MCF 10A (cell line): ENCODE measurements around the gene CCDC86. TPM values are rescaled to one million over a fixed set of nuclear protein-coding genes. Genes with fewer than 3 reads are reported as not detected.
A peak's percentile ranks its signal among the peaks of the same experiment; 100 is the strongest.

Experiments used
- BruUV-seq: library from RNA; stranded (reverse); fragments of 400-500 nt; replicated peaks from 2 replicates; lab custom pipeline; 2021; lab: Mats Ljungman, UMichigan
- CTCF ChIA-PET: fragments of 300-600 bp; sonication (Branson Sonifier 250); formaldehyde crosslinking; extraction: SDS; loops from one replicate; lab custom pipeline; 2021; ENCODE audit warnings: antibody characterized with exemption, inconsistent platforms; lab: Yijun Ruan, JAX
- POLR2A ChIA-PET: fragments of 300-600, 350-650 bp; sonication (Branson Sonifier 250); formaldehyde crosslinking; extraction: SDS; loops from one replicate; lab custom pipeline; 2020; ENCODE audit warnings: antibody characterized with exemption, inconsistent platforms; lab: Yijun Ruan, JAX
- DNase-seq: peaks from one replicate; pipeline ENCODE4 v3.0.0-alpha.2; 2018; ENCODE audit not compliant: unreplicated experiment
- H3K27ac Mint-ChIP-seq: one replicate; pipeline ENCODE4 v1.8.0; 2022; ENCODE audit warnings: mild to moderate bottlenecking, low read depth, mixed read lengths; ENCODE audit not compliant: unreplicated experiment
- H3K27me3 Mint-ChIP-seq: one replicate; pipeline ENCODE4 v1.8.0; 2022; ENCODE audit warnings: mixed read lengths; ENCODE audit not compliant: insufficient read depth, unreplicated experiment
- H3K36me3 Mint-ChIP-seq: one replicate; pipeline ENCODE4 v1.8.0; 2022; ENCODE audit warnings: mild to moderate bottlenecking, moderate library complexity, mixed read lengths; ENCODE audit not compliant: insufficient read depth, unreplicated experiment
- H3K4me1 Mint-ChIP-seq: one replicate; pipeline ENCODE4 v1.8.0; 2022; ENCODE audit warnings: mixed read lengths; ENCODE audit not compliant: insufficient read depth, unreplicated experiment
- H3K4me3 Mint-ChIP-seq: one replicate; pipeline ENCODE4 v1.8.0; 2022; ENCODE audit warnings: mild to moderate bottlenecking, moderate library complexity, mixed read lengths; ENCODE audit not compliant: unreplicated experiment
- H3K9me3 Mint-ChIP-seq: one replicate; pipeline ENCODE4 v1.8.0; 2022; ENCODE audit warnings: mixed read lengths; ENCODE audit not compliant: unreplicated experiment
- CTCF ChIP-seq: fragments of 200-600 bp; IDR thresholded peaks from one replicate; pipeline ENCODE4 v1.8.0; 2022; ENCODE audit warnings: antibody characterized with exemption, mild to moderate bottlenecking; ENCODE audit not compliant: unreplicated experiment
- intact Hi-C: fragments of 100-400 bp; cut with micrococcal nuclease; formaldehyde crosslinking; loops from 2 replicates; pipeline ENCODE4 v1.14.1; 2022
- total RNA-seq: library from RNA; stranded (reverse); gene quantifications from 2 replicates; pipeline ENCODE4 v1.2.3, GENCODE V29; 2022

The CCDC86 gene
- total RNA-seq, 1 experiment from 2014 or later = 57.8 TPM

- ChIA-PET CTCF (interaction anchor here (0.6 to 5.3 kb wide), 5 partner anchors 13 to 108 kb away, joined by 3 to 36 read pairs (median 20); no protein-coding TSS in a partner anchor), POLR2A (interaction anchor here (1.7 kb wide), 2 partner anchors 14 to 26 kb away, joined by 4 to 7 read pairs; no protein-coding TSS in a partner anchor)
- Mint-ChIP-seq H3K36me3 (peaks cover 31% of the 10 kb centered on the region), H3K4me3 (peak overlapping the region; percentile 91), H3K27ac (peak overlapping the region; percentile 92), H3K27me3 (no peaks in the 10 kb centered on the region), H3K9me3 (no peaks in the 10 kb centered on the region), H3K4me1 (peaks cover 42% of the 10 kb centered on the region)
- TF ChIP-seq CTCF = no peak
- BruUV-seq = no TSS peak
- no peak for DNase-seq
- intact Hi-C loops = no loop called here
These were observed 2.9 kb downstream of the CCDC86 start for GRCh38 chr11:60844870-60845221.

- peak overlapping the region; percentile 36 for H3K27ac Mint-ChIP-seq
- H3K36me3 Mint-ChIP-seq = peaks cover 35% of the 10 kb centered on the region
- no peaks in the 10 kb centered on the region for H3K27me3 Mint-ChIP-seq
- no peaks in the 10 kb centered on the region for H3K9me3 Mint-ChIP-seq
- peak overlapping the region; percentile 91 for H3K4me3 Mint-ChIP-seq
- no TSS peak for BruUV-seq
- no peak for TF ChIP-seq CTCF
- POLR2A ChIA-PET = no interaction called here
- DNase-seq = no peak
- intact Hi-C loops = no loop called here
- CTCF ChIA-PET = interaction anchor here (4.2 to 5.3 kb wide), 2 partner anchors 14 to 54 kb away, joined by 20 to 36 read pairs; no protein-coding TSS in a partner anchor
- peaks cover 41% of the 10 kb centered on the region for H3K4me1 Mint-ChIP-seq
These were observed 3.4 kb downstream of the CCDC86 start for GRCh38 chr11:60845338-60845737.

- TF ChIP-seq CTCF = no peak
- intact Hi-C loops = no loop called here
- no peaks in the 10 kb centered on the region for H3K9me3 Mint-ChIP-seq
- H3K36me3 Mint-ChIP-seq = peaks cover 41% of the 10 kb centered on the region
- no peaks in the 10 kb centered on the region for H3K27me3 Mint-ChIP-seq
- CTCF ChIA-PET = interaction anchor here (0.6 to 5.3 kb wide), 2 partner anchors 16 kb away, joined by 3 to 36 read pairs; no protein-coding TSS in a partner anchor
- no peak for DNase-seq
- POLR2A ChIA-PET = no interaction called here
- BruUV-seq = no TSS peak
- no peak overlapping the region for H3K27ac Mint-ChIP-seq
- peaks cover 24% of the 10 kb centered on the region for H3K4me1 Mint-ChIP-seq
- H3K4me3 Mint-ChIP-seq = no peak overlapping the region
These were observed 5.4 kb downstream of the CCDC86 start for GRCh38 chr11:60847281-60847680.

GRCh38 chr11:60847896-60848295 lies 6.0 kb downstream of the CCDC86 start:
- H3K9me3 Mint-ChIP-seq = no peaks in the 10 kb centered on the region
- ChIA-PET CTCF (interaction anchor here (0.6 to 1.5 kb wide), 2 partner anchors 16 to 17 kb away, joined by 3 to 9 read pairs; no protein-coding TSS in a partner anchor), POLR2A (no interaction called here)
- H3K36me3 Mint-ChIP-seq = peaks cover 41% of the 10 kb centered on the region
- TF ChIP-seq CTCF = no peak
- intact Hi-C loops = no loop called here
- no peak for DNase-seq
- H3K4me3 Mint-ChIP-seq = no peak overlapping the region
- H3K27ac Mint-ChIP-seq = no peak overlapping the region
- no peaks in the 10 kb centered on the region for H3K27me3 Mint-ChIP-seq
- H3K4me1 Mint-ChIP-seq = peaks cover 24% of the 10 kb centered on the region
- no TSS peak for BruUV-seq
